ENCODE data around the gene SALL3. TPM values are rescaled to one million over a fixed set of nuclear protein-coding genes. Genes with fewer than 3 reads are reported as not detected.

Gene SALL3
- total RNA-seq, 1 donor from 2014 or later, result not detected

- no peak for DNase-seq (ENCODE audit: low read depth in 2 of 2)
Measured at GRCh38 chr18:79005653-79006052, 26.0 kb downstream of the SALL3 start.

DNA sequence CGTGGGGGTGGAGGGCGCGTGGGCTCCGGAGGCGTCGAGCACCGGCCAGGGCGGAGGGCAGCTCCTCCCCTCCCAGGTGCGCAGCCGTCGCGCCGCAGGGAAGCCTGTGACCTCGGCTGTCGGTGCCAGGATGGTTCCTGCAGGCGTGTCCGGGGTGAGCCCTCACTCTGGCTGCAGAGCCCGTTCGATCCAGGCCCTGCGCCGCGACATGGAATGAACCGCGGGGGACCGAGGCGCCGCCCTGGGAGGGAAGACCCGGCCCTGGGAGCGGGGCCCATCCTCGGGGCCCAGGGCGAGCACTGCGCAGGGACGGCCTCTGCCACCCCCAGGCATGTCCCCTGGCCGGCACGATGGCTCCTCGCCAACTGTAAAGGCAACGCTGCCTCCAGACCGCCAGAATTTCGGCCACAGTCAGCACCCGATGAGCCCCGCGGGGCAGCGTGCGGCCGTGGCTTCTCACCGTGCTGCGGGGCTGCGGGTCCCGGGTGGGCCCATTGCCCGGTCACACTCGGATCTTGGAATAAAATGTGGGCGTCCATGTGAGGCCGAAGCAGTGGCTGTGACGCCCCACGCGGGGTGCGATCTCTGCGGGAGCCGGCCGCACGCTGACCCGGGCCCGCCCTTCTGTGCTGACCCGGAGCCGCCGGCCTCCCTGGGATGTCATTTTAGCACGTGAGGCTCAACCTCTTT lies 26.6 kb downstream of the SALL3 start:
- no peak for DNase-seq (ENCODE audit: low read depth in 2 of 2)

DNA sequence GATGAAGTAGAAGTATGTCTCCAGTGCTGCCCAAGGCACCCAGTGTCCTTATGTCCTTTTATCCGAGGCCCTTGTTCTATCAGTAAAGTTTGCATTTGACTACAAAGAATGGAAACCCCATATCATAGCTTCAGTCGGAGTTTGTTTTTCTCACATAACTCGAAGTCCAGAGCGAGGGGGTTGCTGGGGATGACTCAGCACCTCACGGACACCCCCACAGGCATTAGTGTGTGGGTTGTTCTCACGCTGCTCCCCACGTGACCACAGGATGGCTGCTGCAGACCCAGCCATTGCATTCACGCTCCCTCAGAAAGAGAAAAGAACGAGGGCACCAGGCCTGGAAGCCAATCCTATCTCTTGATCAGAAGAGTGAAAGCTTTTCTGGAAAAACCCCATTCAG lies 27.8 kb downstream of the SALL3 start:
- DNase-seq (ENCODE audit: low read depth in 2 of 2), result no peak

GRCh38 chr18:79008356-79008940 lies 28.8 kb downstream of the SALL3 start:
- no peak for DNase-seq (ENCODE audit: low read depth in 2 of 2)

DNA sequence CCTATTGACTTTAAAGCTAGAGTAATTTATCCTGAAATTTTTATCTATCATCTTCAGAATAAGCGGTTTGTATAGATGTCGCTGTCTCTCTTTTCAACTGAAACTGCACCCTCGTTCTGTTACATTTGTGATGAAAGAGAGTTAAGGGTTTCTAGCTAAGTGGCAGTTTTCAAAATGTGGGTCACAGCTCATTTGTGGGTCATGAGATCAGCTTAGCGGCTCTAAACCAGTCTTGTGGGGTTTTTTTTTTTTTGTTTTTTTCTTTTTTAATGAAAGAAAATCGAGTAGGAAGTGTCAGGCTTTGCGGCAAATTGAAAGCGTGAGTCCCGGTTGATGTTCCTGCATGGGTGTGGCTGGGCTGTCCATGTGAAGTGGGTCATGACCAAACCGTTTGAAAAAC lies 31.2 kb downstream of the SALL3 start:
- no peak for DNase-seq (ENCODE audit: low read depth in 2 of 2)

GRCh38 chr18:79011300-79011870 lies 31.8 kb downstream of the SALL3 start:
- DNase-seq (ENCODE audit: low read depth in 2 of 2), result no peak

DNA sequence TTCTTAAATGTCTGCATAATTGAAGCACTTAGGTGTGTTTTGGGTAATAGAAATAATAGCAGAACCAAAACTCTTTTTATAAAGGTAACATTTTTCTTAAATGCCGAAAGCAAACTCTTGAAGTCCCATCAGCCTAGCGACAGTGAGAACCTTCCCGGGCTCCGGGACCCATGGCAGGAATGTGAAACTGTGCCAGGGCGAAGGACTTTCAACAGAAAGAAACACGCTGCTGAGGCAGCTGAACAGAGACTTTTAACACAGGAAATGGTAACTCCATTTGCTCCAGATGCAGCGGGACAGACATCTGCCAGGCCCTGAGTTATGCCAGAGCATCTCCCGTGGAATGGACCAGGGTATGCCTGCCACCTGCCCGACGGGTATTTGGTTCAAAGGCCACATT lies 34.3 kb downstream of the SALL3 start:
- DNase-seq (ENCODE audit: low read depth in 2 of 2), result no peak

GRCh38 chr18:79018911-79019310 lies 39.3 kb downstream of the SALL3 start:
- no peak for DNase-seq (ENCODE audit: low read depth in 2 of 2)

- DNase-seq (ENCODE audit: low read depth in 2 of 2), result no peak
Measured at GRCh38 chr18:79019881-79020280, 40.3 kb downstream of the SALL3 start.

GRCh38 chr18:79022603-79023002 lies 43.0 kb downstream of the SALL3 start:
- no peak for DNase-seq (ENCODE audit: low read depth in 2 of 2)

- DNase-seq (ENCODE audit: low read depth in 2 of 2), result no peak
Measured at GRCh38 chr18:79026491-79026890, 46.9 kb downstream of the SALL3 start.

GRCh38 chr18:79030680-79031079 lies 51.1 kb downstream of the SALL3 start:
- DNase-seq (ENCODE audit: low read depth in 2 of 2), result no peak

GRCh38 chr18:79042276-79042675 lies 62.7 kb downstream of the SALL3 start:
- DNase-seq (ENCODE audit: low read depth in 2 of 2), result no peak

- DNase-seq (ENCODE audit: low read depth in 2 of 2), result no peak
Measured at GRCh38 chr18:79043288-79043687, 63.7 kb downstream of the SALL3 start.

- DNase-seq (ENCODE audit: low read depth in 2 of 2), result no peak
Measured at GRCh38 chr18:79046522-79046921, 66.9 kb downstream of the SALL3 start.

- no peak for DNase-seq (ENCODE audit: low read depth in 2 of 2)
Measured at GRCh38 chr18:79047556-79048244, 68.1 kb downstream of the SALL3 start.

DNA sequence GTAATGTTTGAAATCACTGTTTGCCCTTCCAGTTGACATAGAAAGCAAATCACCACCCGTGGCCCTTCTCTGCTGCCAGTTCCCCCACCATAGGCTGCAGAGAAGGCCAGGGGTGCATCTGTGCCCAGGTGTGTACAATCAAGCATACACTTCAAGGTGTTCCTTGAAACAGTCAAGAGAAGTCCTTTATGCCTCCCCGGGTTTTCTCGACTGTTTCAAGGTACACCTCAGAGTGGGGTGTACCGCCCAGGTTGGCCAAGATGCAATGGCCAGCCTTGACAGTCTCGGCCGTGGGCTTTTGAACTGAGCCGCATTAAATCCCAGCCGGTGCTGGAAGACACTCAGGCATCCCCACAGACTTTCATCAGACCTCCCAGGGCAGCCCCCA lies 68.6 kb downstream of the SALL3 start:
- DNase-seq (ENCODE audit: low read depth in 2 of 2), result no peak

DNA sequence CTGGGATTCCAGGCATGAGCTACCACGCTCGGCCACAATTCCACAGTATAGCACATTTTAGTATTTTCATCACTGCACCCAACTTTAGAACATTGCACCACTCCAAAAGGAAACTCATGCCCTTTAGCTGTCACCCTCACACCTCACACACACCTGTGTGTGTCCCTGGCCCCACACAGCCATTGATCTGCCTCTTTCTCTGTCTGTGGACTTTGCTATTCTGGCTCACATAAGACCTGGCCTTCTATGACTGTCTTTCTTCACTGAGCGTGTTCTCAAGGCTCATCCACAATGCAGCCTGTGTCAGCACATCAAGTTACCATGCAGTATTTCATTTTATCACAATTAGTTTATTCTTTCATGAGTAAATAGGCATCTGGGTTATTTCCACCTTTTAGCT lies 69.9 kb downstream of the SALL3 start:
- DNase-seq (ENCODE audit: low read depth in 2 of 2), result no peak
